GM18520 (cell line): ENCODE measurements around the gene HIGD2B.
A peak's percentile ranks its signal among the peaks of the same experiment; 100 is the strongest.
"Not testable (repeated sequence)": the region's sequence is repeated elsewhere in the genome, so short reads cannot be mapped to it uniquely, and the experiment has no call there.

Source experiments
- ATAC-seq: cut with Tn5 transposase; IDR thresholded peaks from one replicate; pipeline ENCODE4 v1.9.1; 2021; ENCODE audit not compliant: unreplicated experiment

Gene HIGD2B

DNA sequence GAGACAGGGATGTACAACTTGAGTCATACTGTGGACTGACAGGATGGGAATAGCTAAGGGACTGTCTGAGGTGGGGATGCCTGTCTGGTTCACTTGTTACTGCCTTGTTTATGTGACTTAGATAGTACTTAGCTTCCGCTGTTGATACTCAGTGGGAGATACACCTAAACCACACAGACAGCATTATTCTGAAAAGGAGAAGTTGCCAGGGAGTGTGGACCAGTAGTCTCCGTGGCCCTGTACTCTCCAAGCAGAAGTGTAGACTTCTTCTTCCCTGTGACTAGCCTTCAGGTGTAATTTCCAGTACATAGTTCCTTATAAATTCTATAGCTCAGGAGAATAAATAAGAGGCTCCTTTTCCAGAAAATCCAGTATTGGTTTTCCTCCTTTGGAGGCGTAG lies 5.1 kb downstream of the HIGD2B start:
- ATAC-seq: no peak

GRCh38 chr15:72676838-72677237 lies 9.1 kb downstream of the HIGD2B start:
- no peak for ATAC-seq

- no peak for ATAC-seq
Observed at GRCh38 chr15:72671525-72671924, 14.5 kb downstream of the HIGD2B start.

DNA sequence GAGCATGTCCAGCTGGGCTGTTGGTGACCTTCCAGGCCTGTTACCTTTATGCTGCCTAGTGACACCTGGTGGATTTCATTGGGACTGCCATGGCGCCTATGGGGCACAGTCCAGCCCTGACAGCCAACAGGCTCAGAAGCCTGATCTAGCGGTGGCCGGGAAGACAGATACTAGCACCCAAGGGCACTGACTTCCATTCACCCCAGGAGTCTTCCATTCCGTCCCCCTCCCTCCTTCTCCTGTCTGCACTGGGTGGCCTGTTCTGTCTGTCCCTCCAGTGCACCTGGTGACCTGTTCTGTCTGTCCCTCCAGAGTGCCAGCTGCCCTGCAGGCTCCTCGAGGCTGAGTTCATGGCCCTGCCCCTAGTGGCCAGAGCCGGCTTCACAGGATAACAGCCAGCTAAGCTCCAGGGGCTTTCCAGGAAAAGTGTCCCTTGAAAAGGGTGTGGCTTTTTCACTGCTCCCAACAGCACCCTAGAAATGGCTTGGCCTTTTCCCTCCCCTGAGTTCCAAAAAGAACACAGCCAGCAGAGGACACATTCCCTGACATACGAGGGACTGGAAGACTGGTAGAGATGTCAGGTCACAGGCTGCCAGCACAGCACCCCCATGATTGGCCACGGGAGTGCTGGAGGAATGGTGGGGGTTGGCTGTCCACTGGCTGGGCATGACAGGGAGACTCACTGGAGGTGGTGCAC lies 15.2 kb downstream of the HIGD2B start:
- peak; percentile 45 for ATAC-seq

- not testable (repeated sequence) for ATAC-seq
Observed at GRCh38 chr15:72669803-72670202, 16.2 kb downstream of the HIGD2B start.

GRCh38 chr15:72665706-72666105 lies 20.3 kb downstream of the HIGD2B start:
- ATAC-seq: not testable (repeated sequence)

DNA sequence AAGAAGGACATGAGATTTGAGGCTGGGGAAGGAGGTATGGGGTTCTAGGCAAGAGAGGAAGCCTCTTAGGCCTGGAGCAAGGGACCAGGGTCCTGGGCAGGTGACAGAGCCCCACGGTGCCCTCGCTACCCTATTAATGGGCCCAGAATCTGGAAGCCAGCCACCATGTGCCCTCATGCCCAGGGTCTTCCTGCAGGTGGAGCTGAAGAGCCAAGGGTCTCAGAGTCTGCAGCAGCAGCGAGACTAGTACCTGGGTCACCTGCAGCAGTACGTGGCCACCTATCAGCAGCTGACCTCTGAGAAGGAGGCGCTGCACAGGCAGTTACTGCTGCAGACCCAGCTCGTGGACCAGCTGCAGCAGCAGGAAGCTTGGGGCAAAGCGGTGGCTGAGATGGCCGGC lies 22.1 kb downstream of the HIGD2B start:
- ATAC-seq: not testable (repeated sequence)

GRCh38 chr15:72661081-72661480 lies 24.9 kb downstream of the HIGD2B start:
- ATAC-seq: not testable (repeated sequence)

DNA sequence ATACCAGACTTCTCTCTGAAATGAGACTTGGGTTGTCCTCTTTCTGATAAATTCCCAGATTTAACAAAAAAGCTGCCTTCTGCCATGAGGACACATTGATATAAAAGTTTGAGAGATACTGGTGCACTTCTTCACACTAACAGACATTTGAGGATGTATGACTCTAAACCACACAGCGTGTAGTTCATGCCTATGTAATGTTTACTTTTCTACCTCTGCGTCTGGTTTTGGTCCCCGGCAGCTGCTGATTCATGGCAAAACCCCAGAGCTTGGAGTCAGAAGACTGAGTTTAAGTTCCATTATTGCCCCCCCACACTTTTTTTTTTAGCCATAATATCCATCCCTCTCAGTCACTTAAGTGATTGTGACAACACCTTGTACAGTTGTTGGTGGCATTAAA lies 30.0 kb downstream of the HIGD2B start:
- ATAC-seq: not testable (repeated sequence)

DNA sequence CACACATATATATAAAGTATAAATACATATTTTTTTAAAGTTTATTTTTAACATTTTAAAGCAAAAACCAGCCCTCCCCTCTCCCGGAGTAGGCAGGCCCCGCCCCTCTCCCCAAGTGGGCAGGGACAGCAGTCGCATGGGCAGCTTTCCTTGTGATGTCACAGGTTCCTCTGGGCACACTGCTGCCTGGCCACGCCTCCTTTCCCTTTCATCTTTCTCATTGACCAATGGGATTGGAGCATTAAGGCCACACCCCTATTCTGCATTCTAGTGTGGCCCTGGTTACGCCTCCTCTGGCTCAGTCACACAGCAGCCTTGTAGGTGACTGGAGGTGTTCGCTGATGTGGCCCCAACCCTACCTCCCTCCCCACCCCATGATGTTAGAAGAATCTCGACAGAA lies 31.6 kb downstream of the HIGD2B start, which contains the start of gene GOLGA6B:
Gene GOLGA6B (plus strand): TSS at position 301 of the 400 bp plus-strand sequence. CDS start 41 bp downstream, at position 342.
- not testable (repeated sequence) for ATAC-seq

GRCh38 chr15:72648631-72649253 lies 37.2 kb downstream of the HIGD2B start:
- ATAC-seq: not testable (repeated sequence)

GRCh38 chr15:72642271-72642670 lies 43.7 kb downstream of the HIGD2B start:
- not testable (repeated sequence) for ATAC-seq

DNA sequence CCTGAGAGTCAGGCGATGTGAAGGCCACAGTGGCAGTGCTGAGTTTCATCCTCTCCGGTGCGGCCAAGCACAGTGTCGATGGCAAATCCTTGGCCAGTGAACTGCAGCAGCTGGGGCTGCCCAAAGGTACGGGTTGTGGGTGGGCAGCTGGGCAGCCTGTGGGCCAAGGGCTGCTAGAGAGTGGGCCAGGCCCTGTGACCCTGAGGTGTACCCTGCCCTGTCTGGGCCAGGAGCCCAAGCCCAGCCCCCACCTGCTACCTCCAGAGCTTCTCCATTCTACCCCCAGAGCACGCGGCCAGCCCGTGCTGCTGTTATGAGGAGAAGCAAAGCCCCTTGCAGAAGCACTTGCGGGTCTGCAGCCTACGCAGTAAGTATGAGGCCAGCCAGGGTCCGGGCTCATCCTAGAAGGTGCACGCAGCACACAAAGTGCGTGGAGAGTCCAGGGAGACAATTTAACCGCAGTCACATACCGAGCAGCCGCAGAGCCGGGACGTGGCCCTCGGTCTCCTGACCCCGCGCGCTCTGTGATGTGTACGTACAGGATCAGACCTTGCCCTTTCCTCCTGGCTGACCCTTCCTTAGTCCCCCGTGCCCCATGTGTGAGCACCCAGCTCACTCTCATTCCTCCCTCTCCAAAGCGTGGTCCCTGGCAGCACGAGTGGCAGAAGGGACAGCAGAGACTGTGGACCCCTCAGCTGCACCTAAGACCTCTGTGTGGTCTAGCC lies 46.1 kb downstream of the HIGD2B start:
- not testable (repeated sequence) for ATAC-seq

DNA sequence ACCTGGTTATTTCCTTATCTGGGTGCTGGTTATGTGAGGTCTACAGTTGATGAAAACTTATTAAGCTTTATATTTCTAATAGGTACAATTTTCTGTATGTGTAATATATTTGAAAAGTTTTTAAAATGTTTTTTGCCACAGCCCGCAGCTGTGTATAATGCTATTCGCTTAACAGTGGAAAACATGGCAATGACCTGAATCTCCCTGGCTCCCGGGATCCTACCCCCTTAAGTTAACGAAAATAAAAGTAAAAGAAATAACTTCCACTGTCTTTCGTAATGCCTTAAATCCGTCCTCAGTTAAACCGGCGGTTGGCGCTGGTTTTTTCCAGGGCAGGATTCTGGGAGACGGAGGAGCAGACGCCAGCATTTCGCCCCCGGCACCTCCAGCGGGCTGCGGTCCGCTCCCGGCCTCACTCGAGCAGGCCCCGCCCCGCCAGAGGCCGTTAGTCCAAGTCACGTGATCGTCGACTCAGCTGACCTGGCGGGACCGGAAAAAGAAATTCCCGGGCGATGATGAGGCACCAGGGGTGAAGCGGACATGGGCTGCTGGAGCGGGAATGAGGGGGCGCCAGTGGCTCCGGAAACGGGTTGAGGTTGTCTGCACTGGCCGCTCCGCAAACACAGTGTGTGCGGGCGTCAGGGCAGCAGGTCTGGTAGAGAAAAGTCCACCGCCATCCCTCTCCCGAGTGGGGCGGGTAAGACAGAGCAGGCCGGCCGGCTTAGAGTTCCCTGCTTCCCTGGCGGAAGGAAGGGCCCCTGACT lies 49.3 kb downstream of the HIGD2B start:
- ATAC-seq: not testable (repeated sequence)

- not testable (repeated sequence) for ATAC-seq
Observed at GRCh38 chr15:72629068-72629570, 56.9 kb downstream of the HIGD2B start.

- not testable (repeated sequence) for ATAC-seq
Observed at GRCh38 chr15:72628249-72629067, 57.5 kb downstream of the HIGD2B start.

DNA sequence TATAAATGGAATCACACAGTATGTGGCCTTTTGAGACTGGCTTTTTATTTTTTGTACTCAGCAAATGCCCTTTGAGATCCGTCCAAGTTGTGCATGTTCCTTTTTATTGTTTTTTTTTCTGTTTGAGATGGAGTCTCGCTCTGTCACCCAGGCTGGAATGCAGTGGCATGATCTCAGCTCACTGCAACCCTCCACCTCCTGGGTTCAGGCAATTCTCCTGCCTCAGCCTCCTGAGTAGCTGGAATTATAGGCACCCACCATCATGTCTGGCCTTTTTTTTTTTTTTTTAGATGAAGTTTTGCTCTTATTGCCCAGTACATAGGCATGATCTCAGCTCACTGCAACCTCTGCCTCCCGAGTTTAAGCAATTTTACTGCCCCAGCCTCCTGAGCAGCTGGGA lies 59.8 kb downstream of the HIGD2B start:
- not testable (repeated sequence) for ATAC-seq
